GM18526 (cell line): ENCODE data around the gene PLCL1.

Source experiments
- POLR2A ChIP-seq: IDR thresholded peaks from 3 replicates; pipeline ENCODE4 v1.6.1; 2011; ENCODE audit not compliant: insufficient read length; ENCODE audit errors: extremely low read depth

Gene PLCL1

DNA sequence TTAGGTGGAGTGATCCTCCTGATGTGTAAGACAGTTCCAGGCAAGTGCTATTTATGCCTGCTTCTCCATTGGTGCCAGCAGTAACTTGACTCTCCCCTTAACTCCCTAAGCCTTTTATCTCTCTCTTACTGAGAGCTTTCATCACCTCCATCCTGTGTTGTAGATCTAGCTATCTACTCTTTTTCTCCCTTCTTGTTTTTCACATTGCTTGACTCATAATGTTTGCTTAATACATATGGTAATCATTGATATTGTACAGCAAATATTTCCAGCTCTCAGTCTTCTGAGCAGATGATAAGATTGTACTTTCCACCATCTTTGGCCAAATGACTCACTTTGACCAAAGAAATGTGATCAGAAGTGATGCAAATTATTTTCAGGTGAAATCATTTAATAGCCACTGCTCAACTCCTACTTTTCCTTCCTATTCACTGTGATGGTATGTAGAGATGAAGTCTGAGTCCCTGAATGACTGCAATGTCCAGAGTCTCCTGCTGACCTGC, 165.0 kb downstream of the PLCL1 start:
- no peak for TF ChIP-seq POLR2A

- no peak for TF ChIP-seq POLR2A
Observed at GRCh38 chr2:197972061-197972460, 167.7 kb downstream of the PLCL1 start.

- no peak for TF ChIP-seq POLR2A
Observed at GRCh38 chr2:197972587-197972986, 168.2 kb downstream of the PLCL1 start.

GRCh38 chr2:197973772-197974171, 169.4 kb downstream of the PLCL1 start:
- no peak for TF ChIP-seq POLR2A

DNA sequence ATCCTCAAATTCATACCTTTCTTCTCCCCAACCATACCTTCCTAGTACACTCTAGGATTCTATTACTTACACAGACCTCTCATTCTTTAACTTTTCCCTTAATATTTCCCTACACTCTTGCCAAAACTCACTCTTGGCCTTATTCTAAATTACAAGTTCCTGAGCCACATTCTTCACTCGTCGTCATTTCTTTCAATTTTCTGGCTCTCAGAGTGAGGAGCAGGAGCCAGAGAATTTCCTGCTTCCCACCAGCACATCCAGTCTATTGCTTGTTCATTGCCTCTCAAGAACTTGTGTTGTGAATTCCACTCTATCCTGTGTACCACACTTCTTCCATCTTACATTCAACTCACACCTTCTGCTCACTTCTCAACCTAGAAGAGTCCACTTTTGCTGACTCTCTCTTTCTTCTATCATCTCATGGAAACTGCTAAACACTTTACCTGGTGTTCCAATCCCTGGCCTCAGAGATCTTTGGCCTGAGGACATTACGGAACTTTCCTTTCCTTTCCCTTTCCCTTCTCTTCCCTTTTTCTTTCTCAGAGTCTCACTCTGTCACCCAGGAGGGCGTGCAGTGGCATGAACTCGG, 171.6 kb downstream of the PLCL1 start:
- TF ChIP-seq POLR2A, result no peak

GRCh38 chr2:197978971-197979370, 174.6 kb downstream of the PLCL1 start:
- no peak for TF ChIP-seq POLR2A

DNA sequence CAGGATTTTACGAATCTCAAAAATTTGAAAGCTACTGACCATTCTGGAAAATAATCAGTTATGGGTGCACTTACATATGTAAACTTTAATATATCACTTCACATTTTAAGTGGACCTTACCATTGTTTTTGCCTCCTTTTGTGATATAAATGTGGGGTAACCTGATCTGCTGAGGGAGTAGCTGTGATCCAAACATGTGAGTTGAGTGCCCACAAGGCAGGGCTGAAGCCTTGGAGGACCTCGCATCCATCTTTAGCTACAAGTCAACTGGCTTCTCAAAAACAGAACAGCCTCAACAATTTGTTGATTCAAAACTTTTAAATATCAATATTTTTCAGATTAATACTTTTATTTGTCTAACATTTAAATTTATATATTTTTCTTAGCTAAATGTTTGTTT, 178.2 kb downstream of the PLCL1 start:
- TF ChIP-seq POLR2A, result no peak

DNA sequence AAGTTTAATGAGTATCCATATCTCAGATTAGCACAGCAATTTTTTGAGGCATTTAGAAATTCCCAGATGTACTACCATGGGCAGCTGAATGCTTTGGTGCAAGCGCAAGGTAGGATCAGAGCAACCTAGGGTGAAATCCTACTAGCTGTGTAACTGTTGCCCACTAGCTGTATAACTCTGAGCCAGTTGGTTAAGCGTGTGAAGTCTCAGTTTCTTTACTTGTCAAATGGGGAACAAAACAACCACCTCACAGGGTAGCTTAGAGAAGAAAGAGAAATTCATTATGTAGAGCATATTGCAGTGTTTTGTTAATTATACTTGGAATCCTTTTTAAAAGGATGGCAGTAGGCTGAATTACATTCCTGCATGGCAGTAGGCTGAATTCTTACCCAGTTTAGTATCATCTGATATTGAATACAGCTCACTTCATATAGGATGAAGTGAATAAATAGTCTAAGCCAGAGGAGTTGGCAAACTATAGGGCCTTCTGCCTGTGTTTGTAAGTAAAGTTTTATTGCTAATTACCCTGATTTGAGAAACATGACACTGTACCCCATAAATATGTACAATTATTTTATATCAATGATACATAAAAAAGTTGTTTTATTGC, 180.7 kb downstream of the PLCL1 start:
- no peak for TF ChIP-seq POLR2A

DNA sequence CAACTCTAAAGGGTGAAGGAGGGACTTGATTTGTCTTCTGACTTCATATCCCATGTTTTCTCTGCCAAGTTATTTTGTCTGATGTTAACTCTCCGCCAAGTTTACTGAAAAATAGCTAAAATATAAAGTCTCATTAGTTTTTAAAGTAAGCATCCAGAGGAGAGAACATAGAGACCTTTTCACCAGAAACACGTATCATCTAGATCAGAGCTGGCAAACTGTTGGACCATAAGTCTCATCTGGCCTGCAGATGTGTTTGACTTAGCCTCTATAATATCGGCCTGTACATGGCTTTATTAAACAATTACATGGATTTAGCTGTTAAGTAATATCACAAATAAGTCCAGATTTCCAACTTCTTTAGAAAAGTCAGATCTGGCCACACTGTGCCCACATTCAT, 182.6 kb downstream of the PLCL1 start:
- no peak for TF ChIP-seq POLR2A

DNA sequence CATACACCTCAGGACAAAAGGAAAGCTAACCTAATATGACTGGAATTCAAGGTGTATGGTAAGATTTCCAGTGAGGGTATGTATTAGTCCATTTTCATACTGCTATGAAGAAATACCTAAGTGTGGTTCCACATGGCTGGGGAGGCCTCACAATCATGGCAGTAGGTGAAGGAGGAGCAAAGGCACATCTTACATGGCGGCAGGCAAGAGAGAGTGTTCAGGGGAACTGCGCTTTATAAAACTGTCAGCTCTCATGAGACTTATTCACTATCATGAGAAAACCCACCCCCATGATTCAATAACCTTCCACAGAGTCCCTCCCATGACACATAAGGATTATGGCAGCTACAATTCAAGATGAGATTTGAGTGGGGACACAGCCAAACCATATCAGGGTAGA, 186.0 kb downstream of the PLCL1 start:
- TF ChIP-seq POLR2A, result no peak

DNA sequence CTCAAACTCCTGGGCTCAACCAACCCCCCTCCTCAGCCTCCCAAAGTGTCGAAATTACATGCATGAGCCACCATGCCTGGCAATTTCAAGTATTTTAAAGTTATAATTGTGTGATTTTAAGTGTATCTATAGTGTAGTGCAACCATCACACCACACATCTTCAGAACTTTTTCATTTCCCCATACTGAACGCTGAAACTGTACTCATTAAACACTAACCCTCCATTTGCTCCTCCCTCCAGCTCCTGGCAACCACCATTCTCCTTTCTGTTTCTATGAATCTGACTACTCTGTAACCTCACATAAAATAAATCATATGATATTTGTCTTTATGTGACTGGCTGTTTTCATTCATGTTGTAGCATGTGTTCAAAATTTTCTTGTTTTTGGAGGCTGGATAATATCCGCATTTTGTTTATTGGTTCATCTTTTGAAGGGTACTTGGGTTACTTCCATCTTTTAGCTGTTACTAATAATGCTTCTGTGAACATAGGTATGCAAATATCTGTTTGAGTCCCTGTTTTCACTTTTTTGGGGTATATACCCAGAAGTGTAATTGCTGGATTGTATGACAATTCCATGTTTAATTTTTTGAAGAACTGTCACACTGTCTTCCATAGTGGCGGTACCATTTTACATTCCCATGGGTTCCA, 188.2 kb downstream of the PLCL1 start:
- no peak for TF ChIP-seq POLR2A

DNA sequence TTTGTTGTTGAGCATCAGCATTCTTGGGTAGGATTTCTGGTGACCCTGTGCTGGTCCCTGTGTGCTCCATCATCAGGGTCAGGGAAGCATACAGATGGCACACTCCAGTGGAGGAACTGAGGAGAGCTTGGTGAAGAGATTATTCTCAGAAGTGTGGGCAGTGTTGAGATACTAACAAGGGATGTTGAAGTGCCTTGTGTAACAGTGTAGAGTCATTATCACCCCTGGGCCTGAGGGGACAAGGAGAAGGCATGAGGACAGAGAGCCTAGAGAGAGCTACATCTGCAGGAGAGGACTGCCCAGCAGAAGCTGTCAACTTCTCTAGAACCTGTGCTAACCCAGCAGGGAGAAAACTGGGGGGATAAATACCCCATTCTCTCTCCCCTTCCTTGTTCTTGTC, 189.0 kb downstream of the PLCL1 start:
- no peak for TF ChIP-seq POLR2A

DNA sequence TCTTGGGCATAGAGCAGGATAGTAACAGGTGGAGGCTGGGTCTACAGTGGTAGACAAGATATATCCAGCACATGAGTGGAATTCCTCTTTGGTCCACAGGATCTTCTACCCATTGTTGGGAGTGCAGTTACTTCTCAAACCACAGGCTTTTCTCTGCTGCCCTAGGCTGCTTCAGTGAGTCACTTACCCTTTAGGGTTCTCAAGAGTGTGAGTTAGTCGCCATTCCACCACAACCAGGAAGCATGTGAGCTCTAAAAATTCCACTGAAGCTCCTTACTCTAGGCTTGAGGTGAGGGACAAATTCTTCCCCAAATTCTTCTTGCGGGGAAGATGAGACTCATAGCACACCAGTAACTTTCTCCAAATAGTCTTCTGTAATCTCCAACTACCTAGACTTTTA, 189.4 kb downstream of the PLCL1 start:
- no peak for TF ChIP-seq POLR2A

DNA sequence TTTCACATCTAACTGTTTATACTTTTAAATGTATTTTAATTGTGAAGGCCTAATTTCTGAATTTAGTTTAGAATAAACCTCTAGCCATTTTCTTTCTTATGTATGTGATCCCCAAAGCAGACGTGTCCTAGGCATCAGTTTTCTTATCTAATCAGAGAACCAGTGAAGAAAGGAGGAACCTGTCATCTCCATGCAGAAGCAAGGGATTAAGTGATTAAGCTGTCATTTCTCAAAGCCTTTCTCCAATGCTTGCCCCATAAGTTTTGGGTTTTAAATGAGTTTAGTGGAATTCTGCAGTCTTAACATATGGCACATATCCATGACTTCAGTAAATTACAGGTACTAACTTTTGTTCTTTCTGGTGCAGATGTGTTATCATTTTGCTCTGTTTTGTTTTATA, 190.4 kb downstream of the PLCL1 start:
- TF ChIP-seq POLR2A, result no peak

DNA sequence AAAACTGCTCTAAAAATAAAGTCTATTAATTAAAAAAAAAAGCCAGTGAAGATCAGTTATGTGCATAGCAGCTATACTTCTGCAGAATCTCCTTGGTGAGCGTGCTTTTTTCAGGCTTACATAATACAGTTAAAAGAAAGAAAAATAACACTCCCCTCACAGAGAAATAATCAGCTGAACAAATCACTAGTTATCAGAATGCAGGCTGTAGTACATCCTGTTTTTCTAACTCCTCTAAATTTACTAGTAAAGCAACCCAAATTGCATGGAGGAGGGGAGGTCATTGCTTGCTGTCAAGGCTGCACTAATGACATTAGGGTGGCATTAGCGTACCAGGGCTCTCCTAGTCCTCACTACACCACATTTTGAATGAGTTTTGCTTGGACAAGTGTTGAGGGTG, 192.2 kb downstream of the PLCL1 start:
- TF ChIP-seq POLR2A, result no peak

DNA sequence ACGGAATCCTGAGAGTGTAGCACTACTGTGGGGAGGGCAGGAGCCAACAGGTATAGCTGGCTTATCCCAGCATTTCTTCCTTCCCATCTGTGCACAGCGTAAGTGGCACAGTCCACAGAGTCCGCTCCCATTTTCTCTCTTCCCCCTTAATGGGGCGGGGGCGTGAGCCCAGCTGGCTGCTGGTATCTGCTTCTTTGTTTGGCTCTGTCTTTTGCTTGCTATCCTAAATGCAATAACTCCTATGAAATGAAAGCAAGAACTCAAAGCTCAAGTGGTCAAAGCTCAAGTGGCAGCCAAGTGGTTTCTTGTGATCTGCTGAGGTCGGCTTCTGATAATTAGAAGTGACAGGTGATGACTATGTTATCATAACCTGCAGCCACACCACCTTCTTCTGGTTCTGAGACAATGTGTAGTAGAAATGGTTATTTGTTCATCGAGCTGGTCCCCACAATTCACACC, 192.7 kb downstream of the PLCL1 start:
- no peak for TF ChIP-seq POLR2A
